GM18505 (cell line): ENCODE measurements around the gene UNC13B.

ENCODE experiments used
- ATAC-seq: cut with Tn5 transposase; IDR thresholded peaks from one replicate; pipeline ENCODE4 v1.9.1; 2021; ENCODE audit not compliant: unreplicated experiment
- POLR2A ChIP-seq: IDR thresholded peaks from 4 replicates; pipeline ENCODE4 v1.6.1; 2011; ENCODE audit warnings: borderline replicate concordance; ENCODE audit not compliant: insufficient read depth, insufficient read length; ENCODE audit errors: extremely low read depth

Gene UNC13B

GRCh38 chr9:35341021-35341420 lies 179.2 kb downstream of the UNC13B start:
- no peak for TF ChIP-seq POLR2A
- ATAC-seq = no peak

GRCh38 chr9:35341585-35341984 lies 179.8 kb downstream of the UNC13B start:
- no peak for ATAC-seq
- TF ChIP-seq POLR2A = no peak

GRCh38 chr9:35342221-35342958 lies 180.6 kb downstream of the UNC13B start:
- ATAC-seq = no peak
- TF ChIP-seq POLR2A = no peak

GRCh38 chr9:35348109-35348508 lies 186.3 kb downstream of the UNC13B start:
- ATAC-seq = no peak
- TF ChIP-seq POLR2A = no peak

GRCh38 chr9:35349287-35349990 lies 187.6 kb downstream of the UNC13B start:
- ATAC-seq = no peak
- TF ChIP-seq POLR2A = no peak

GRCh38 chr9:35350212-35350611 lies 188.4 kb downstream of the UNC13B start:
- no peak for TF ChIP-seq POLR2A

GRCh38 chr9:35350827-35351549 lies 189.2 kb downstream of the UNC13B start:
- no peak for ATAC-seq
- no peak for TF ChIP-seq POLR2A

More at GRCh38 chr9:35350212-35350611, 188.4 kb downstream of the UNC13B start:
- no peak for ATAC-seq

- no peak for TF ChIP-seq POLR2A
- no peak for ATAC-seq
These were observed 192.0 kb downstream of the UNC13B start for GRCh38 chr9:35353731-35354365.

GRCh38 chr9:35355939-35356338 lies 194.1 kb downstream of the UNC13B start:
- no peak for ATAC-seq
- no peak for TF ChIP-seq POLR2A

- no peak for TF ChIP-seq POLR2A
- no peak for ATAC-seq
These were observed 195.3 kb downstream of the UNC13B start for GRCh38 chr9:35357116-35357515.

- no peak for TF ChIP-seq POLR2A
- no peak for ATAC-seq
These were observed 196.0 kb downstream of the UNC13B start for GRCh38 chr9:35357826-35358225.

GRCh38 chr9:35364817-35365585 lies 203.2 kb downstream of the UNC13B start:
- no peak for TF ChIP-seq POLR2A
- no peak for ATAC-seq
